HG02588 (cell line): ENCODE data around the gene LRRIQ3.

Experiments
- ATAC-seq: cut with Tn5 transposase; IDR thresholded peaks from one replicate; pipeline ENCODE4 v1.9.1; 2021; ENCODE audit warnings: mild to moderate bottlenecking, moderate library complexity; ENCODE audit not compliant: unreplicated experiment

LRRIQ3 gene

DNA sequence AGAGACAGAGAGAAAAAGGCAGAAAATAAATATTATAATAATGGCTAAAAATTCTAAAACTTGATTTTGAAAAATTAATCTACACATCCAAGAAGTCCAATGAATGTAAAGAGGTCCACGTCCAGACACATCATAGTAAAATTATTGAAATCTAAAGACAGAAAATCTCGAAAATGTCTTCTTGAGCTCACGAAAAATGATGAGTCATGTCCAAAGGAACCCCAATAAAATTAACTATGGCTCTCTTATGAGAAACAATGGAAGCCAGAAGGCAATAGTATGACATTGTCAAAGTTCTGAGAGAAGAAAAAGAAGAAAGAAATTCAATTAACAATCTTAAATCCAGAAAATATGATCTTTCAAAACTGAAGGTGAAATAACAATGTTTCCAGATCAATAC is 84.6 kb downstream of the LRRIQ3 start:
- ATAC-seq = no peak

DNA sequence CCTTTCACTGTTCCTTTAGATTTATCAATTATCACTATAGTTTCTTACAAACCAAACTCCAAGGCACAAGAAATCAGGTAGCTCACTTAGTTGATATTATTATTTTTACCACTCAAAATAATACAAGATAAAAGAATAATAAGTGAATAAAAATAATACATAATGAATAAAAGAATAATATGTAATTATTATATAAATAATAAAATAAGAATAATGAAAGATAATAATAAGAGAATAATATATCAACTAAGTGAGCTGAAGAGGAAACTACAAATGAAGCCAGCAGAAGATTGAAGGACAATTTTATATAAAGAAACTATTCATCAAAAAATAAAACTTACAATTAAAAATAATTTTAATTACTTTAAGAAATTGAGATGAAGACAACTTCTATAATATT is 90.6 kb downstream of the LRRIQ3 start:
- no peak for ATAC-seq

DNA sequence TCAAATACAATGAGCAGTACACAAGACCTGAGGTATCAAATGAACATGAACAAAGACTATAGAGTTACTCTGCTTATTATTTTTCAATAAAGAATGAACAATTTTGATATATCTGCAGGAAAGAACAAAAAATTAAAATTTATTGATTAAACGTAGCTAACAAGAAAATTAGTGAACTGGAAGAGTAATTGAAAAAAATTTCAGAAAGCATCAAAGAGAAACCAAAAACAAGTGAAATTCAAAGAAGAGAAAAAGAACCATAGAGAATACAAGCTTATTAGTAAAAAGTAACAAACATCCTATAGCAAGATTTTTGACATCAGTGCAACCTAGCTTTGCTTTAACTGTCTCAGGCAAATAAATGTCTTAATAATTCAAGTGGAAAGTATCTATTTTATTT is 106.6 kb downstream of the LRRIQ3 start:
- ATAC-seq = no peak

DNA sequence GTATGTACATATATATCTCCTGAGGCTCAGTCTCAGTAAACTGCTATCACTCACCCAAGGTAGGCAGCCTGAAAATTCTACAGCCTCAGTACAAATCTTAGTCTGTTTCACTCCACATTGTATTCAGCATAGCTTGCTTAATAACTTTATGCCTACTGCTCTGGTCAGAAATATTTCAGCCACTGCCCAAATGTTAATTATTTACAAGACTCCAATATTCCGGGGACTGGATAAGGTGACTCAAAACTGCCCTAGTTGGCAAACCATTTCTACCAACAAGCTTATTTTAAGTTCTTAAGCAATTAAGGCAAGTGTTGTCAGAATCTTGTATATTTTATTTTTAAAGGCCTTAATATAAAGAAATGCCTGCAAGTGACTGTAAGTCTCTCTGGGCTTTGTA is 114.8 kb downstream of the LRRIQ3 start:
- ATAC-seq = no peak

DNA sequence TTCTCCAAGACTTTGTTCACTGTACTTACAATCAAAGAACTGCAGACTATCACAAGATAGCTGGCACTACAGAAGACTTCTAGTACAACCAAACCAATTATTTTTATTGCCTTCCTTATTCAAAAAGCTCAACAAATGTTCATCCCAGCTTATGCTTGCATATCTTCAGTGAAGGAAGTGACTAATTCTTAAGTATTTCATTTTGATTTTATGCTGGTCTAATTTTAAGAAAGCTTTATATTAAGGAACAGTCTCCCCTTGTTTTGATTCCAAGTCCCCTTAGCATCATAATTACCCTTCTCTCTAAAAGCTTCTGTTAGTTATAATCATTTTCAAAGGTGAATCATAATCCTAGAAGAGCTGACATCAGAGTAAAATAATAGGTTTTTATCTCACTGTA is 132.9 kb downstream of the LRRIQ3 start:
- ATAC-seq = no peak

DNA sequence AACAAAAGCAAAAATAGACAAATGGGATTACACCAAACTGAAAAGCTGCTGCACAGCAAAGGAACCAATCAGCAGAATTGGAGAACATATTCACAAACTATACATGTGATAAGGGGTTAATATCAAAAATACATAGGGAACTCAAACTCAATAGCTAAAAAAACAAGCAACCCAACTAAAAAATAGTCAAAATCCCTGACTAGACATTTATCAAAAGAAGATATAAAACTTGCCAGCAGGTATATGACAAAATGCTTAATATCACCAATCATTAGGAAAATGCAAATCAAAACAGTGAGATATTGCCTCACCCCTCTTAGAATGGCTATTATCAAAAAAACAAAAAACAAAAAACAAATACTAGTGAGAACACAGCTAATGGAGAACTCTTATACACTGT is 140.3 kb downstream of the LRRIQ3 start:
- no peak for ATAC-seq

DNA sequence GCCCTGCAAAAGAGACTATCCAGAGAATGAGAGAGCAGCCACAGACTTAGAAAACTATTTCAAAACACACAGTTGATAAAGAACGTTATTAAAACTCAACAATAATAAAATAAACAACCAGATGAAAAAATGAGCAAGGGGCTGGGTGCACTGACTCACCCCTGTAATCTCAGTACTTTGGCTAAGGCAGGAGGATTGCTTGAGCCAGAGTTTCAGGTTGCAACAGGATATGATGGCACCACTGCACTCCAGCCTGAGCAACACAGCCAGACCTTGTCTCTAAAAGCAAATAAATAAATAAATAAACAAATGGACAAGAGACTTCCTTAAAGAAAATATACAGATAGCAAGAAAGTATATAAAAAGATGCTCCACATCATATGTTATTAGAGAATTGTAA is 144.6 kb downstream of the LRRIQ3 start:
- ATAC-seq = no peak

DNA sequence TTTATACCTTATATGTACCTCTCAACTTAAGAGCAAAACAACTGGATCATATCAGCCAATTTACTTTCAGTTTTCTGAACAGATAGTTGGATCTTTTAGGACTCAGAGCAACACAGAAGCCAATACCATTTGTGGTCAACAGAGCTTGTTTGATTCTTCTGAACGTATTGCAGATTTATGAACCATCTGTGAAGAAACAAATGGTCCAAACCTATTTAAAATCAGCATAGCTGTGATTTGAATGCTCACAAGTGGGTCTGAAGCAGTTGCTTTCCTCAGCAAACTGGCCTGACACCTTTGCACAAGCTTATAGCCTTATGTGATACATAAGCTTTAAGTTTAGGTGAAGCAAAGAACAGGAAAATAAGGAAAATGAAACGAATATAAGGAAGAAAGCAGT is 147.6 kb downstream of the LRRIQ3 start:
- no peak for ATAC-seq

DNA sequence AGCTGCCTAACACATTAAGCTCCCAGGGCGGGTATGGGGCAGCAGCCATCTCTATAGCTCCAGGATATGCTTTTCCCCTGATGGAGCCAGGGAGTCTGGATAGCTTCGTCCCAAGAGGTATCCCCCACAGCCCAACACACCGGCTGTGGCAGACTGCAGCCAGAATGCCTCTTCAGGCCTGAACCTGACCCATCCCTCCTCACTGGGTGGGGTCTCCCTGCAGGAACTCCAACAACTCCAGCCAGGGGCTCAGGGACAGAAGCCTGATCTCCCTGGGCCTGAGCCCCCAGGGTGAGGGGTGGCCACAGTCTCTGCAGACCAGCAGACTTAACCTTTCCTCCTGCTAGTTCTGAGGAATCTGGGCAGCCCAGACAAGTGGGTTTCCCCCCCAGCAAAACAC is 159.9 kb downstream of the LRRIQ3 start:
- no peak for ATAC-seq

DNA sequence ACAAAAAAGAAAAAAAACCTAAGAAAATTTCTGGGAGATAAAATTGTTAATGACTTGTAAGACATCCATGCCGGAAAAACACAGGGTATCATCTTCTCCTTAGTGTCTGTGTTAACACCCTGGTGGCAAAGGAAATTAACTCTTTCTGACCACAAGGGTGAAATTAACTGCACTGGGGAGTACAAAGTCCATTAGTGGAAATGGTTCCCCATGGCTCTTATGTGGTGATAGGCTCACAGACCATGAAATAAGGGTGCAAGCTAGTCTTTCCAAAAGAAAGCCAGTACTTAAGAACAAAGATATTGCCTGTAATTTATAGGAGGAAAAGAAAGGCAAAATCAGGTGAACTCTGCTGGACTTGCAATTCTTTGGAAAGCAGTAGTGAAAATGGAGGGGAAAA is 185.4 kb downstream of the LRRIQ3 start:
- no peak for ATAC-seq

DNA sequence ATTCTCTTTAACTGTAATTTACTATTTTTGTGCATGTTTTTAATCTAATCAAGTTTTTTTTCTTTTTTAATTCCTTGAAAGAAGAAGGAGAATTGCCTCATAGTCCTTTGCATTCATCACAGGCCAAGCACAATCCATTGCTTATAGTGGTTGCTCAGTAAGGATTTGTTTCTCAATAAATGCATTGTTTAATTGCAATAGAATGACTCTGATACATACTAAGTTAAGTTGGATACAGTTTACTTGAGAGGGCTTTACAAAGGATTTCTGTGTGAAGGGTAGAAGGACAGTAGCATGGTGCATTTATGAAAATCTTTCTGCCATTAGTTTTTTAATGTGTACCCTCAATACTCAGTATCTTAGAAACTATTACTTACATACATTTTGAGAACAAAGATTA is 186.2 kb downstream of the LRRIQ3 start:
- ATAC-seq = no peak

DNA sequence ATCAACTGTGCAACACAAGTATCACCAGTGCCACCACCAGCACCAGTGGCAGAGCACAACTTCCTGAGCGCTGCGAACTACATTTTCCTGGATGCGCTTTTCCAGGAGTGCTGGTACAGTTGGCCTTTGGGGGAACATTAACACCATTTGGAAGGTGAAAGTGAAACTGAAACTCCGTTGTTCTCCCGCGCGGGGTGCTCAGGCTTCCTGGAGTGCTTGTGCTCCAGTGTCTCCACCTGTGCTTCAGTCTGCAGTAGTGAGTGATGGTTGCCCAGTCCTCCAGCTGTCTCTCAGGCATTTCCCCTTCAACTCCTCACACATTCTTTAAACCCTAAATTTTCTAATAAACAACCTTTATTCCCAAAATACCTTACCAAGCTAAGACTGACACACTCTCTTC is 187.8 kb downstream of the LRRIQ3 start:
- no peak for ATAC-seq

DNA sequence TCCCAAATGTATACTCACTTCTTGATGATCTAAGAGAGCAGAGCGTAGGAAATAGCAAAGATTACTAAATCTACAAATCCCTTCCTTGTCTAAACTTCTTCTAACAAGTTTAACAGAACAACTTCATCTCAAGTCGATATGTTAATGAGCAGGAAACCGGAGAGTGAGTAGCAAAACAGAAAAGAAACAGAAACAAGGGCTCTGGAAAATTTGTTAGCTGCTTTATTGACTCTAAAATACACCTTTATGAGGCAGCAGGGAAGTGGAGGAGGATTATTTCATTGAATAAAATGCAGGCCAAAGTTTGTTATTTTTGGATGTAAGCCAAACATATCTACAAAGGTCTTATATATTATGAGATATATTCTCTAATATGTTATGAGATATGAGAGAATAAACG is 192.4 kb downstream of the LRRIQ3 start:
- no peak for ATAC-seq

DNA sequence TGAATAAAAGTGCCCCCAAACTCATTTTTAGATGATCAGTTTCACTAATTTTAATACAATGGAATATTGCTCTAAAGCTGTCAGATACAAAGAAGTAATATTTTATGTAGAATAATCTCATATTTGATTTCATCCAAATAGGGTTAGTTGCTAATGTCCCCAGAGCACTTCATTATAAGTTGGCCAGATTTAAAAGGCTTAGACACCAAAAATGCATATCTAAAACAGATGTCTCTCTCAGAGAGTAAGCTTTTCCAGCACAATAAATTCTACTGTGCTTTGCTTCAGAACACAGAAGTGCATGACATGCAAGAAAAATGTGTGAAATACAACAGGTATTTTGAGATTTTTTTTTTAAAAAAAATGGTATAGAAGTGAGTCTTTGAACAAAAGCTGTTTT is 194.2 kb downstream of the LRRIQ3 start:
- ATAC-seq = no peak

DNA sequence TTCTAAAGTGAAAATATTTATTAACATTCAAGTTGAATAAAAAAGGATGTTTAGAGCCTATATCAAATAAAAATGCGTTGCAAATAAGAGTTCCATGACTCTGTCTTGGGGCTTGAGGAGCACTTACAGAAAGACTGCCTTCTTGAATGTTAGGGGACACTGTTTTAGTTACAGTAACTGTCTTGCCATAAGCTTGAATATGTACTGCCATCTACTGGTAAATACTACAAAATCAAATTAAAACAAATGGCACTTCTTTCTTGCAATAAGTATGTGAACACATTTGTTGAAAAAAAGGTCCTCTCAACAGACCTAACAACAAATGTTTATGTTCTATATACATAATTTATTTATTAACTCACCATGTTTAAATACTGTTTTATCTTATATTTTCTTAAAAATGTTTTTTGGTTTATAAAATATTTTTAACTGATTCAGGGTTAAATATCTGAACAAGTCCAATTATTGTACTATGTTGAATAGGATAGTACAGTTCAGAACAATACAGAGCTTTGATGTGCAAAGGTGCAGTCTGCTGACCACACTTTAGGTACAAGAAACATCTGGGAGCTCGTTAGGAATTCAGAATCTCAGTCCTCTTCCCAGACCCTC is 199.5 kb downstream of the LRRIQ3 start:
- ATAC-seq = no peak

DNA sequence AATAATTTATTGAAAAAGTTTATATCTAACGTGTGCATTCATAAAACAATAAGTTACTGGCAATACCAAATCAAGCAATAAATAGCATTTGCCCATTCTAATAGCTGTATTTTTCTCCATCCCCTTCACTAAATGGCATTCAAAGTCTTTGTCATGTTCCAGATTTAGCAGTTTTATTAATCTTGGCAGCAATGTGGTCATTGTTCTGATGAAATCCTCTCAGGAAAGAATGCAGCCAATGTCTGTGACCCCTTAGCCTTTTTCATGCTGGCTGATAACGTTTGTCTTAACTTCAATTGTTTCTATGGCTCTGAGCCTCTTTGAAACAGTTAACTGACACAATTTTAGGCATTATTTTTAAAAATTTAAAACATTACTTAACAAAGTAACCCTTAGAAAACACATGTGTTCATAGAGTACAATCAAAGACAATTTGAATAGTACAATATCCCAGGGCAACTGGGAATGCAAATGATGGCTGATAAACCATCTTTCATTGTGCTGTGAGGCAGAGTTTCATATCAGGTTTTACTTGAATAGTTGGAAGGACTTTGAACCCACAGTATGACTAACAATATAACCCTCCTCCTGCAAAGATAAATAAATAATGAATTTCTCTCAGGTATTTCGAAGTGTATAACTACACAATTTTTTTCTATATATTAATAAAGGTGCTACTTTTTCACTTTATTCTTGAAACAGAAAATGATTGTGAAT is 217.5 kb downstream of the LRRIQ3 start:
- no peak for ATAC-seq

DNA sequence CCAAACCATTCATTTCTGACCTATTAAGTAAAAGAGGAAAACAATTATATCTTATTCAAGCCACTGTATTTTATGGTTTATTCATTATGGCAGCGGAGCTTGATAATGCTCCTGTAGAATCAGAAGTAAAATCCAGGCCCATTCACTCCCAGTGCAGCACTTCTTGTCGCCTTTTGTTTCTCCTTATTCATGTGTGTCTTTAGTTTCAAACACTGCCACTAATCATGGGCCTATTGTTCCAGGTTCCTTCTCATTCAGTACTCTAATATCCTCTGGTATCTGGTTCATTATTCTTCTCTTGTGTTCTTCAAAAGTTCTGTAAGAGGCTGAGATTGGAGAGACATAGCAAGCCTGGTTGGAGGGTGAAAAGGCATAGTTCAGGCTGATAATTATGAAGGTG is 218.3 kb downstream of the LRRIQ3 start:
- no peak for ATAC-seq

DNA sequence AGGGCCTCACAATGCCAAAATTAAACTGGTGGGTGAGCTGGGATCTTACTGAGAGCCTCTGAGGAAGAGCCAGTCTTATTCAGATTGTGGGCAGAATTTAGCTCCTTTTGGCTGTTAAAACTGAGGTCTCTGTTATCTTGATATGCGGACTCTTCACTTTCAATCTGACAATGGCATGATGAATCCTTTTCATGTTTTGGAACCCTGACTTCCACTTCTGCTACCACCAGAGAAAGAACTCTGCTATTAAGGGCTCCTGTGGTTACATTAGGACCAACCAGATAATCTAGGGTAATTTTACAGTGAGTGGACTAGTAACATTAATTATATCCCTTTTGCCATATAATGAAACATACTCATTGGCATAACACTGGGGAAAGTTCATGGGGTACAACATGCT is 219.0 kb downstream of the LRRIQ3 start:
- ATAC-seq = no peak
